CD1c-positive myeloid dendritic cell (primary cell): Measurements from ENCODE around the gene TRIM10.

Source experiments
- DNase-seq: peaks from one replicate; pipeline ENCODE4 v3.0.0-alpha.2; 2016; ENCODE audit errors: extremely low spot score

Gene TRIM10

GRCh38 chr6:30160785-30161531 lies at the start of gene TRIM10:
Gene TRIM10, minus strand, starts transcription at chr6:30161211. Its CDS starts 353 bp downstream, at chr6:30160858.
- DNase-seq = no peak

GRCh38 chr6:30207619-30208295 lies 46.7 kb upstream of the TRIM10 start:
- DNase-seq = no peak

- DNase-seq = no peak
Measured at GRCh38 chr6:30206799-30207618, 46.0 kb upstream of the TRIM10 start.

GRCh38 chr6:30206152-30206551 lies 45.1 kb upstream of the TRIM10 start:
- no peak for DNase-seq

GRCh38 chr6:30204116-30204515 lies 43.1 kb upstream of the TRIM10 start:
- no peak for DNase-seq

- DNase-seq = no peak
Measured at GRCh38 chr6:30202366-30202765, 41.4 kb upstream of the TRIM10 start.

GRCh38 chr6:30200551-30201281 lies 39.7 kb upstream of the TRIM10 start:
- DNase-seq = peak; percentile 64

GRCh38 chr6:30198166-30199084 lies 37.4 kb upstream of the TRIM10 start:
- peak; percentile 17 for DNase-seq

- DNase-seq = no peak
Measured at GRCh38 chr6:30196376-30196775, 35.4 kb upstream of the TRIM10 start.

- DNase-seq = no peak
Measured at GRCh38 chr6:30195951-30196350, 34.9 kb upstream of the TRIM10 start.

- DNase-seq = no peak
Measured at GRCh38 chr6:30194797-30195690, 34.0 kb upstream of the TRIM10 start.

- DNase-seq = no peak
Measured at GRCh38 chr6:30192076-30192475, 31.1 kb upstream of the TRIM10 start.

- no peak for DNase-seq
Measured at GRCh38 chr6:30188541-30188940, 27.5 kb upstream of the TRIM10 start.

GRCh38 chr6:30185846-30186484 lies 25.0 kb upstream of the TRIM10 start:
- no peak for DNase-seq

GRCh38 chr6:30184417-30185031 lies 23.5 kb upstream of the TRIM10 start:
- DNase-seq = no peak

GRCh38 chr6:30180145-30180544 lies 19.1 kb upstream of the TRIM10 start:
- DNase-seq = no peak

- DNase-seq = no peak
Measured at GRCh38 chr6:30178837-30179236, 17.8 kb upstream of the TRIM10 start.

GRCh38 chr6:30175765-30176164 lies 14.8 kb upstream of the TRIM10 start:
- no peak for DNase-seq

GRCh38 chr6:30172681-30173080 lies 11.7 kb upstream of the TRIM10 start:
- no peak for DNase-seq
